ENCODE measurements around the gene ZNF784. TPM values are rescaled to one million over a fixed set of nuclear protein-coding genes. Genes with fewer than 3 reads are reported as not detected.

The ZNF784 gene
- total and polyA plus RNA-seq, 2 of the 13 experiments (the other 11 are each of a cell fraction or from before 2014, with no cell fraction given): 4.1 to 4.2 TPM

DNA sequence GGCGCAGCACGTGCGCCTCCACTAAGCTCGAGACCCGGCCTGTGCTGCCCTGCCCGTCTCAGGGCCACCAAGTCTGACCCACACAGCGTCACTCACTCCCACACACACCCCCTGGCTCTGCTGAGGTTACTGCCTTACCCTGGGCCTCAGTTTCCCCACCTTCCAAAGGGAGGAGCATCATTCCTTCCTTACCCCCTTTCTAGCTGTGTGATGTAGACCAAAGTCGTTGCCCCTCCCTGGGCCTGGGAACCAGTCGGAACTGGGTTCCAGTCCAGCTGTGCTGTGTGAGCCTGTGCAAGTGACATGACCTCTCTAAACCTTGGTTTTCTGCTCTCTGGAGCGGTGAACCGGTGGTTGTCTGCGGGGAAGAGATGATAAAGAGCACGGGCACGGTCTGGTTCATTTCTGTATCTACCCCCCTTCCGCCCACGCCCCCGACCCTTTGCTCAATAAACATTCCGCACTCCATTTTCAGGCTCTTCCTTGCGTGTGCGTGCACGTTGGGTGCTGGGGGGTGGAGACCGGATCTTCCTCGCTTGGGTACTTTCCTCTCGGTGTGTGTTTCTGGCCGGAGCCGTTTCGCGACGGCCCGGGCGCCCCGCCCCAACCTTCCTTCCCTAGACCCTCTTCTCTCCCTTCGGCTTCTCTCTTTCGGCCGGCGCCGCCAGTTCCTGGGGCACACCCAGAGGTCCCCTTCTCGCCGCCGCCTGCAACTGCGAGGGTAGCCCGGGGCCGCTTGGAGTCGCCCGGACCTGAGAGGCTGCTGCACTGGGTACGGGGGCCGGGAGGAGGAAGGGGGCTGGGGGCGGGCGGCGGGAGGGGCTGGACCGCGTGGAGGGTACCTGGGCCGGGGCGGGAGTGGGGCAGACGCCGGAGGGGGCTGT is 18.9 kb upstream of the ZNF784 start, which contains the start of gene ZNF581 (continued):
- TF ChIP-seq, protein P1, sequence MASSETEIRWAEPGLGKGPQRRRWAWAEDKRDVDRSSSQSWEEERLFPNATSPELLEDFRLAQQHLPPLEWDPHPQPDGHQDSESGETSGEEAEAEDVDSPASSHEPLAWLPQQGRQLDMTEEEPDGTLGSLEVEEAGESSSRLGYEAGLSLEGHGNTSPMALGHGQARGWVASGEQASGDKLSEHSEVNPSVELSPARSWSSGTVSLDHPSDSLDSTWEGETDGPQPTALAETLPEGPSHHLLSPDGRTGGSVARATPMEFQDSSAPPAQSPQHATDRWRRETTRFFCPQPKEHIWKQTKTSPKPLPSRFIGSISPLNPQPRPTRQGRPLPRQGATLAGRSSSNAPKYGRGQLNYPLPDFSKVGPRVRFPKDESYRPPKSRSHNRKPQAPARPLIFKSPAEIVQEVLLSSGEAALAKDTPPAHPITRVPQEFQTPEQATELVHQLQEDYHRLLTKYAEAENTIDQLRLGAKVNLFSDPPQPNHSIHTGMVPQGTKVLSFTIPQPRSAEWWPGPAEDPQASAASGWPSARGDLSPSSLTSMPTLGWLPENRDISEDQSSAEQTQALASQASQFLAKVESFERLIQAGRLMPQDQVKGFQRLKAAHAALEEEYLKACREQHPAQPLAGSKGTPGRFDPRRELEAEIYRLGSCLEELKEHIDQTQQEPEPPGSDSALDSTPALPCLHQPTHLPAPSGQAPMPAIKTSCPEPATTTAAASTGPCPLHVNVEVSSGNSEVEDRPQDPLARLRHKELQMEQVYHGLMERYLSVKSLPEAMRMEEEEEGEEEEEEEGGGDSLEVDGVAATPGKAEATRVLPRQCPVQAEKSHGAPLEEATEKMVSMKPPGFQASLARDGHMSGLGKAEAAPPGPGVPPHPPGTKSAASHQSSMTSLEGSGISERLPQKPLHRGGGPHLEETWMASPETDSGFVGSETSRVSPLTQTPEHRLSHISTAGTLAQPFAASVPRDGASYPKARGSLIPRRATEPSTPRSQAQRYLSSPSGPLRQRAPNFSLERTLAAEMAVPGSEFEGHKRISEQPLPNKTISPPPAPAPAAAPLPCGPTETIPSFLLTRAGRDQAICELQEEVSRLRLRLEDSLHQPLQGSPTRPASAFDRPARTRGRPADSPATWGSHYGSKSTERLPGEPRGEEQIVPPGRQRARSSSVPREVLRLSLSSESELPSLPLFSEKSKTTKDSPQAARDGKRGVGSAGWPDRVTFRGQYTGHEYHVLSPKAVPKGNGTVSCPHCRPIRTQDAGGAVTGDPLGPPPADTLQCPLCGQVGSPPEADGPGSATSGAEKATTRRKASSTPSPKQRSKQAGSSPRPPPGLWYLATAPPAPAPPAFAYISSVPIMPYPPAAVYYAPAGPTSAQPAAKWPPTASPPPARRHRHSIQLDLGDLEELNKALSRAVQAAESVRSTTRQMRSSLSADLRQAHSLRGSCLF (CRISPR knock-in tag; IDR thresholded peaks at IDR 0.05; ENCODE audit: borderline replicate concordance): no peak
- TF ChIP-seq RNF2 (conservative IDR thresholded peaks at IDR 0.05; ENCODE audit: low read depth): no peak
- no peak for TF ChIP-seq ZNF724P (CRISPR knock-in tag; IDR thresholded peaks at IDR 0.05; ENCODE audit: borderline replicate concordance)
- TF ChIP-seq, protein P2, sequence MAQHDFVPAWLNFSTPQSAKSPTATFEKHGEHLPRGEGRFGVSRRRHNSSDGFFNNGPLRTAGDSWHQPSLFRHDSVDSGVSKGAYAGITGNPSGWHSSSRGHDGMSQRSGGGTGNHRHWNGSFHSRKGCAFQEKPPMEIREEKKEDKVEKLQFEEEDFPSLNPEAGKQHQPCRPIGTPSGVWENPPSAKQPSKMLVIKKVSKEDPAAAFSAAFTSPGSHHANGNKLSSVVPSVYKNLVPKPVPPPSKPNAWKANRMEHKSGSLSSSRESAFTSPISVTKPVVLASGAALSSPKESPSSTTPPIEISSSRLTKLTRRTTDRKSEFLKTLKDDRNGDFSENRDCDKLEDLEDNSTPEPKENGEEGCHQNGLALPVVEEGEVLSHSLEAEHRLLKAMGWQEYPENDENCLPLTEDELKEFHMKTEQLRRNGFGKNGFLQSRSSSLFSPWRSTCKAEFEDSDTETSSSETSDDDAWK (CRISPR knock-in tag; IDR thresholded peaks at IDR 0.05): no peak
- no peak for TF ChIP-seq RFX1 (IDR thresholded peaks at IDR 0.05)
- TF ChIP-seq, protein P3, sequence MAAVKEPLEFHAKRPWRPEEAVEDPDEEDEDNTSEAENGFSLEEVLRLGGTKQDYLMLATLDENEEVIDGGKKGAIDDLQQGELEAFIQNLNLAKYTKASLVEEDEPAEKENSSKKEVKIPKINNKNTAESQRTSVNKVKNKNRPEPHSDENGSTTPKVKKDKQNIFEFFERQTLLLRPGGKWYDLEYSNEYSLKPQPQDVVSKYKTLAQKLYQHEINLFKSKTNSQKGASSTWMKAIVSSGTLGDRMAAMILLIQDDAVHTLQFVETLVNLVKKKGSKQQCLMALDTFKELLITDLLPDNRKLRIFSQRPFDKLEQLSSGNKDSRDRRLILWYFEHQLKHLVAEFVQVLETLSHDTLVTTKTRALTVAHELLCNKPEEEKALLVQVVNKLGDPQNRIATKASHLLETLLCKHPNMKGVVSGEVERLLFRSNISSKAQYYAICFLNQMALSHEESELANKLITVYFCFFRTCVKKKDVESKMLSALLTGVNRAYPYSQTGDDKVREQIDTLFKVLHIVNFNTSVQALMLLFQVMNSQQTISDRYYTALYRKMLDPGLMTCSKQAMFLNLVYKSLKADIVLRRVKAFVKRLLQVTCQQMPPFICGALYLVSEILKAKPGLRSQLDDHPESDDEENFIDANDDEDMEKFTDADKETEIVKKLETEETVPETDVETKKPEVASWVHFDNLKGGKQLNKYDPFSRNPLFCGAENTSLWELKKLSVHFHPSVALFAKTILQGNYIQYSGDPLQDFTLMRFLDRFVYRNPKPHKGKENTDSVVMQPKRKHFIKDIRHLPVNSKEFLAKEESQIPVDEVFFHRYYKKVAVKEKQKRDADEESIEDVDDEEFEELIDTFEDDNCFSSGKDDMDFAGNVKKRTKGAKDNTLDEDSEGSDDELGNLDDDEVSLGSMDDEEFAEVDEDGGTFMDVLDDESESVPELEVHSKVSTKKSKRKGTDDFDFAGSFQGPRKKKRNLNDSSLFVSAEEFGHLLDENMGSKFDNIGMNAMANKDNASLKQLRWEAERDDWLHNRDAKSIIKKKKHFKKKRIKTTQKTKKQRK (IDR thresholded peaks at IDR 0.05; ENCODE audit: low read length): no peak
- TF ChIP-seq, protein P4, sequence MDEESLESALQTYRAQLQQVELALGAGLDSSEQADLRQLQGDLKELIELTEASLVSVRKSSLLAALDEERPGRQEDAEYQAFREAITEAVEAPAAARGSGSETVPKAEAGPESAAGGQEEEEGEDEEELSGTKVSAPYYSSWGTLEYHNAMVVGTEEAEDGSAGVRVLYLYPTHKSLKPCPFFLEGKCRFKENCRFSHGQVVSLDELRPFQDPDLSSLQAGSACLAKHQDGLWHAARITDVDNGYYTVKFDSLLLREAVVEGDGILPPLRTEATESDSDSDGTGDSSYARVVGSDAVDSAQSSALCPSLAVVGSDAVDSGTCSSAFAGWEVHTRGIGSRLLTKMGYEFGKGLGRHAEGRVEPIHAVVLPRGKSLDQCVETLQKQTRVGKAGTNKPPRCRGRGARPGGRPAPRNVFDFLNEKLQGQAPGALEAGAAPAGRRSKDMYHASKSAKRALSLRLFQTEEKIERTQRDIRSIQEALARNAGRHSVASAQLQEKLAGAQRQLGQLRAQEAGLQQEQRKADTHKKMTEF (CRISPR knock-in tag; IDR thresholded peaks at IDR 0.05): peak; percentile 82
- no peak for TF ChIP-seq CENPX (CRISPR knock-in tag; IDR thresholded peaks at IDR 0.05)
- TF ChIP-seq RBFOX2 (IDR thresholded peaks at IDR 0.05; ENCODE audit: low read depth, low read length): peak; percentile 63
- TF ChIP-seq SNAPC2 (CRISPR knock-in tag; IDR thresholded peaks at IDR 0.05): no peak
- TF ChIP-seq, protein P5, sequence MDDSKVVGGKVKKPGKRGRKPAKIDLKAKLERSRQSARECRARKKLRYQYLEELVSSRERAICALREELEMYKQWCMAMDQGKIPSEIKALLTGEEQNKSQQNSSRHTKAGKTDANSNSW (CRISPR knock-in tag; IDR thresholded peaks at IDR 0.05; ENCODE audit: borderline replicate concordance): no peak
- TF ChIP-seq ZNF441 (CRISPR knock-in tag; IDR thresholded peaks at IDR 0.05; ENCODE audit: borderline replicate concordance): 0 out of 2 replicates have a peak, but pooled peaks have one; percentile 23
- peak; percentile 87 for TF ChIP-seq ZNF234 (CRISPR knock-in tag; conservative IDR thresholded peaks at IDR 0.05)
- TF ChIP-seq SMAD9 (CRISPR knock-in tag; IDR thresholded peaks at IDR 0.05): no peak
- no peak for TF ChIP-seq NCOA5 (CRISPR knock-in tag; IDR thresholded peaks at IDR 0.05)
- peak; percentile 64 for TF ChIP-seq MED1 (CRISPR knock-in tag; IDR thresholded peaks at IDR 0.05)
- TF ChIP-seq ZMYM4 (CRISPR knock-in tag; IDR thresholded peaks at IDR 0.05): peak; percentile 51; the same call in 1 of the 2 replicates
- no peak for TF ChIP-seq CHCHD3 (CRISPR knock-in tag; IDR thresholded peaks at IDR 0.05)

Measured in HepG2 (cell line).